Stimulated activated CD8-positive, alpha-beta memory T cell treated with anti-CD3 and anti-CD28 coated beads, Interleukin-7, amount 100 ng/mL, for 48 hours (primary cell): ENCODE results near the gene WDR37.
"Not testable (repeated sequence)": the region's sequence is repeated elsewhere in the genome, so short reads cannot be mapped to it uniquely, and the experiment has no call there.

ENCODE experiments used
- DNase-seq, 2 donors: peaks; one replicate each; pipeline ENCODE4 v3.0.0-alpha.2; 2020; ENCODE audit warnings: low read depth in 1 of 2; ENCODE audit errors: extremely low read depth in 1 of 2

Gene WDR37

DNA sequence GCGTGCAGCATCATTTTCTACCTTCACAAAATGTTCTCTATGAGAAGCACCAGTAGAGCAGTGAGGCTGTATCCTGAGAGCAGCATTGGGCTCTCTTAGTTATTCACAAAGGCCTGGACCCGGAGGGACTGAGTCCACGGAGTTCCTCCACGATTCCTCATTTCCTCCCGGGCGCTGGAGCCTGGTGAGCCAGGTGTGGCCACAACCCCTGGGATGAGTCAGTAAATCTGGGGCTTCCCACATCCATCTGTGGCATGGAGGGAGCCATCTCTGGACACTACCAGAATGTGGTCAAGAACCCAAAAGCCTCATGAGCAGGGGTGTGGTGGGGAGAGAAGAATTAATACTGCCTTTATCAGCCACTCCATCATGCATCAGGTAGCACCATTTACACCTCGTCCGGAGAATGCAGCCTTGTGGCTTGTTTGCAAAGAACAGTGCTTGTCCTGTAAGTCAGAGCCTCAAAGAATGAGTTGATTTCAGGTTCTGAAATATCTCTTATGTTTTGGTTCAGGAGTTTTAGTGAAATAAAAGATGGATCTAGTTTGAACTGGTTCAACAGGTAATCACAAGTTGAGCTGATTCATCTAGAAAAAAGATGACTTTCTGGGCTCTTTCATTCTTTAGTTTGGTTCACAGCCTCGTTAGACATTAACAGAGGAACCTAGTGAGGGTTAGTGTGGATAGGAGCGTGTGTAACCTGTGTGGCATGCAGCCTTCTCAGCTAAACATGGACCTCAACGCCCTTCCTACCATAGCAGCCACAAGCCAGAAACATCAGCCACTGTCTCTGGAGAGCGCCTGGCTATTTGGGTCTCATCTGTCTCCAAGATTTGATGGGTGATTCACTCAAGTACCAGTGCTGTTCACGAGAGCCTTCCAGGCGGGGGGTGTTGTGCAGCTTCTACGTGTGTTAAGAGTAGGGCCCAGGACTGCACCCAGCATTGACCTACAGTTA is 95.2 kb downstream of the WDR37 start:
- no peak for DNase-seq

DNA sequence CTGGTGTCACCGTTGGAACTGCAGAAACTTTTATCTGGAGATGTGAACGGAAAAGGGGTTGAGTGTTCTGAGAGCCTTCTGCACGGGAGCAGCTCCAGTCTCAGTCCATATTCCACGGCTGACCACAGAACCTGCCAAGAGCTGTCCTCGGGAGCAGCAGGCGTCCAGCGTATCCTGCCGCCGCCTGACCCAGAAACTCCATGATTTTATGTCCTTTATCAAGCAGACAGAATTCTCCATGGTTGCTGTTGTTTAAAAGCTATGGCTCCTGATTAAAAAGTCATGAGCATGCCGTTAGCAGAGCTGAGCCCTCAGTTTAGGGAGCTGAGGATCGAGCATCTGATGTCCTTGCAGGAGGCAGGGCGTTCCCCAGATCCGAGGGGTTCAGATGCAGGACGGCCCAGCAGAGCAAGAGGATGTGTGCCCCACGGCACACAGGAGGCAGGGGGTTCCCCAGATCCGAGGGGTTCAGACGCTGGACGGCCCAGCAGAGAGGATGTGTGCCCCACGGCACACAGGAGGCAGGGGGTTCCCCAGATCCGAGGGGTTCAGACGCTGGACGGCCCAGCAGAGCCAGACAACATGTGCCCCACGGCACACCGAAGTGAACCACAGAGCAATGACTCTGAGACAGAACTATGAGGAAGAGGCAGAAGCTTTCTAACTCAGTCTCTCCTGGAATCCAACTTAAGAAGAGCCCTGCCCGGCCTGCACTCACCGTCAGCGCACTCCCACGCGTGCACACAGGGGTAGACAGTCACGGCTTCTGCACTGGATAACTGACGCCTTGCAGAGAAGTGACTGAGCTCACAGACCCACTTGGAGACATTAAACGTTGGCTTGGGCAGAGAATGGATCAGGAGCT is 96.4 kb downstream of the WDR37 start:
- no peak for DNase-seq

DNA sequence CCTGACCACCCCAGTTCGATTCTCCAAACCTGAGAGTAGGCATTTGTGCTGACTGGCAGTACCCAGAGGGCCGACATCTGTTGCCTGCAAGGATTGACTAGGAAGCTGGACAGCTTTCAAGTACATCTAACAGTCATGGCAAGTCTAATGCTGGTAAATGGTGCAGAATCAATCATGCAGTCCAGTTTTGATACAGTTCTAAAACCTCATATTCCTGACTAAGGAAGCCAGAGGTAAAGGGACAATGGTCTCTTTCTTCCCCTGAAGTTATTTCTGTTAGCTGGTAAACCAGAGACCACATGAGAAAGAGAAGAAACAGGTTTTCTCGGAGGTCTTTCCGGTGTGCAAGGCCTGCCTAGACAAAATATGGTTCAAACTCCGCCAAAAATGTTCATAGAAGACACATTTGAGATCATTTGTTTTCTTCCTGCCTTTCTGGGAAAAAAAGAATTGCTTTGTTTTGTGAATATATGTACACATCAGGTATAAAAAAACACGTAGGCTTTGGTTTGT is 97.1 kb downstream of the WDR37 start:
- no peak for DNase-seq

DNA sequence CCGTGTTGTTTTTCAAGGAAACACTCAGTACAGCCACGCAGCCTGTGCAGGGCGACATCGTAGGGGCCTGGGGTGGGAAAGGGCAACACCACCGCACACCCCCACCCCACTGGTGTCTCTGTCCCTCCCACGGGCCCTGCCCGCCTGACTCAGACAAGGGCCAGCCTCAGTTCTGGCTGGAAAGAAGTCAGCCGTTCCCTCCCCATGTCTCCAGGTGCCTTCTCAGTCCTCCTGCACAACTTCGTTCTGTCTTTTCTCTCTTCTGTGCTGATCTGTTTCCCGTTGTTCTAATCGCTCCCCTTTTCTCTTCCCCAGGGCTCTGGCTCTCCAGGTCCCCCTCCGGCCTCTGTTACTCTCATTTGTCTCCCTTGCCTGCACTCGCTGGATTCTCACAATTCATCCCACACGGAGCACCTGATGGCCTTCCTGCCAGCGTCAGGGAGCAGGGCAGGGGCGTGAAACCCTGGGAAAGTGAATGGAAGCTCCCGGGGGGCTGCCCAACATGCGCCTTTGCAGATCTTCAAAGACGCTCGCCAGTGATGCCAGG is 97.7 kb downstream of the WDR37 start:
- no peak for DNase-seq

DNA sequence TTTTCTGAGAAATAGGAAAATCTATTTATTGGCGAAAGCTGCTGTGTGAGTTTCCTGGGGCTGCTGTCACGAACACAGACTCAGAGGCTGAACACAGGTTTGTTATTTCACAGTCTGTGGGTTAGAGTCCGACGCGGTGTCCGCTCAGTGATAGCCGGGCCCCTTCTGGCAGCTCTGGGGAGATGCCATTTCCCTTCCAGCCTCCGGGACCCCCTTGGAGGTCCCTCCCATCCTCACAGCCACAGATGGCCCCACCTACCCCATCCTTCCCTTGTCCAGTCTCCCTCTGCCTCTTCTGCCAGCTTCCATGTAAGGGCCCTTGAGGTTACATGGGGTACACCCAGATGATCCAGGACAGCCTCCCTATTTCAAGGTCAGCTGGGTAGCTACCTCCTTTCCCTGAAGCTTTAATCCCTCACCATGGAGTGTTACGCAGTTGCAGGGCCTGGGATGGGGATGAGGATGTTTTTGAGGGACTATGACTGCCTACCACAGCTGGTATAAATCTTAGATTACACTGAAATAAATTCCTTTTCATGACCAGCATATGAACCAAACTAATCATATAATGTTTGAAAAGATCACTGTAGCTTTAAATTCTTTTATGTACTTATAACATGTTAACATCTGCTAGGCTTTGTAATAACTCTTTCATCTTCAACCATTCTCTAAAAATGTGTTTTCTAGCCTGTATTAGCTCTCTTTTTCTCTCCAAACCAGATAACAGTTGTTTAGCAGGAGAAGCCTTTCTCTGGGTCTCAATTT is 98.5 kb downstream of the WDR37 start:
- no peak for DNase-seq

DNA sequence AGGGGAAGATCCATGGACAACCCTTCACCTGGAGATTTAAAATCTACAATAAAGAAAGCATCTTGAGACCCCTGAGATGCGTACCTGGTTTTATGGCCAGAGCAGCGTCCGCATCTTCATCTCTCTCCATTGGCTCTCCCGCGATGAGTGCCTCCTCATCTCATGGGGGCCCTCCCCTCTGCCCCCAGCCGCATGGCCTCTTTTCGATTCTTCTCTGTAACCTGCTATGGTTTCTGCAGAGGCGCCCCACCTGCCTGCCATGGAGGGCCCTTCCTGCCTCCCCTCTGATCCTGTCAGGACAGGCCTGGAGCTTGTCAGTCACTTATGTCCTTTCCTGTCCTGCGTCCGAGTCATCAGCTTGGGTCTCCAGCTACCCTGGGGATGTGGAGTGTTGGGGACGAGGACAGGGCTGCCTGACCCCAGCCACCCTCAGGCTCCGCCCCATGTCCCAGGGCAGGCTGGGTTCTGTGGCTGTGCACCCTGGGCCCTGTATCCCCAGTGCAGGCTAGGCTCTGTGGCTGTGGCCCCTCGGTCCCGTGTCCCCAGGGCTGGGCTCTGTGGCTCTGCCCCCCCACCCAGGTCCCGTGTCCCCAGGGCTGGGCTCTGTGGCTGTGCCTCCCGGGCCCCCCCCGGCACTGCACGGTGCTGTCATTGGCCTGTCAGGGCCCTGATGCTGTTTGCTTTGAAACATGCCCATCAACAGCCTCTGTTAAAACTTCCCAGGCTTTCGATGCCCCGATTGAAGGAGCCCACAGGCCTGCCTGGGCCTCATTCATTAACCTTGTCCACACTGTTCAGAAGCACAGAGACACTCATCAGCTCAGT is 99.8 kb downstream of the WDR37 start:
- DNase-seq: no peak

DNA sequence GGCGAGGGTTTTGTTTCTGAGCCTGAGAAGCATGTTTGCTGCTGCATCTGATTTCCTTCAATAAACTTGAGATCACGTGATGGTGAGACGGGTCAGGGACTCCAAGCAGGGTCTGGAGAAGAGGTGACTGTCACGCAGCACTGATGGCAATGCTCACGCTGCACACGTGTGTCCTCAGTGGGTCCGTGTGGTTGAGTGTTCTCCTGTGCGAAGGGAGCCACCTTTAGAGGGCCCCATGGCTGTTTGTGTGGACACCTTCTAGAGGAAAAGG is 100.4 kb downstream of the WDR37 start:
- no peak for DNase-seq

DNA sequence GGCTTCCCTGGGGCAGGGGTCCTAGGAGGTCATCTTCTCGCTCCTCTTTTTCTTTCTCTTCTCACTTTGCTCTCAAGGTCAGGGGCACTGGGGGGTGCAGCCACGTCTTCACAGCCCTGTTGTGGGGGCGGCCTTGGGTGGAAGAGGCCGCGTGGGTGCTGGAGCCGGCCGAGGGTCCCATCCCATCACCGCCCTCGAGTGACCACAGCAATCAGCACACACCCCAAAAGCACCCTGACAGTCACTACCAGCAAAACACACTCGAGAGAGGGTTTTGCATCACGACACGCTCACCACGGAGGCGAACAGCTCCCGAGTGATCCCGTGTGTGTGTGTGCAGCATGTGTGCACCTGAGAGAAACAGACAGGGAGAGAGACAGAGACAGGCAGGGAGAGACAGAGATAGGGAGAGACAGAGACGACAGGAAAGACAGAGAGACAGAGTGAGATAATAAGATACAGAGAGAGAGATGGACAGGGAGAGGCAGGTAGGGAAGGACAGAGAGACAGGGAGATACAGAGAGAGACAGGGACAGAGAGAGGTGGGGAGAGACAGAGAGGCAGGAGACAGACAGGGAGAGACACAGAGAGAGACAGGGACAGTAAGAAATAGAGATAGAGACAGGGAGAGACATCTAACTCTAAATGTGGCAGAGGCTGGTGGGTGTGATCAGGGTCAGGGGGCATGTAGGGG is 100.9 kb downstream of the WDR37 start:
- no peak for DNase-seq

DNA sequence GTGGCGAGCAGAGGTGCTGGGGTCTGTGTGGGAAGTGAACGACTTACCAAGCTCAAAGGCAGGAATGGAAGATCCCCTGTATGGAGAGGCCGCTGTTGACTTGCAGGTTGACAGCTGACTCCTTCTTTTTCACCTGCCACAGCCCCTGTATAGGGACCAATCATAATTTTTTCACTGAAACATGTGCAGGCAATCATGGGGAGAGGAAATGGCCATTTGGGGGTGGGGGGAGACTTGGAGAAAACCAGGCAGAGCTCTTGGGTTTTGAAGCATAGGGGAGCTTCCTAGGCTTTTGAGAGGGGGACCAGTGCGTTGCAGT is 101.4 kb downstream of the WDR37 start:
- no peak for DNase-seq

DNA sequence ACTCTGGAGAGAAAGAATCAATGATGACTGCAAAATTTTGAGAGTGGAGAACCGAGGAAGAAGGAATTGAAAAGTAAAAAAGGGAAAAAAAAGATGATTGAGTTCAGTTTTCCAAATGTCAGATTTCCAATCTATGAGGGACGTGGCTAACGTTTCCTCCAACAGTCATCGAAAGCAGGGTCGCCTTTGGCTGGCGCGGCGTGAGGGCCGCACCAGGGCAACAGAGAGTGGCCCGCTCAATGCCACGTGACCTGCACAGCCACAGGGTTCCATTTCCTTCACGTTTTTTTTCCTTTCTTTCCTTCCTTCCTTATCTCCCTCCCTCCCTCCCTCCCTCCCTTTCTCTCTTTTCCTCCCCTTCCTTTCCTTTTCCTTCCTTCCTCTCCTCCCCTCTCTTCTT is 101.9 kb downstream of the WDR37 start:
- no peak for DNase-seq

DNA sequence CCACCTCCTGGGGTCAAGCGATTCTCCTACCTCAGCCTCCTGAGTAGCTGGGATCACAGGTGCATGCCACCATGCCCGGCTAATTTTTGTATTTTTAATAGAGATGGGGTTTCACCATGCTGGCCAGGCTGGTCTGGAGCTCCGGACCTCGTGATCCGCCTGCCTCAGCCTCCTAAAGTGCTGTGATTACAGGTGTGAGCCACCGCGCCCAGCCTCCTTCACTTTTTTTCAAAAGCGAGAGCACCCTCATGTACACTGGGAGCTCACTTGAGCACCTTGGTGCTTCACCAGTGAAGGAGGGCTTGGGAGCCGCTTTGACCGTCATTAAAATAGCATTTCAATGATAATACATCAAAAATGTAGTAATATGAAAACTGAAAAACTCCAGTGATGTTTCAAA is 102.4 kb downstream of the WDR37 start:
- not testable (repeated sequence) for DNase-seq

DNA sequence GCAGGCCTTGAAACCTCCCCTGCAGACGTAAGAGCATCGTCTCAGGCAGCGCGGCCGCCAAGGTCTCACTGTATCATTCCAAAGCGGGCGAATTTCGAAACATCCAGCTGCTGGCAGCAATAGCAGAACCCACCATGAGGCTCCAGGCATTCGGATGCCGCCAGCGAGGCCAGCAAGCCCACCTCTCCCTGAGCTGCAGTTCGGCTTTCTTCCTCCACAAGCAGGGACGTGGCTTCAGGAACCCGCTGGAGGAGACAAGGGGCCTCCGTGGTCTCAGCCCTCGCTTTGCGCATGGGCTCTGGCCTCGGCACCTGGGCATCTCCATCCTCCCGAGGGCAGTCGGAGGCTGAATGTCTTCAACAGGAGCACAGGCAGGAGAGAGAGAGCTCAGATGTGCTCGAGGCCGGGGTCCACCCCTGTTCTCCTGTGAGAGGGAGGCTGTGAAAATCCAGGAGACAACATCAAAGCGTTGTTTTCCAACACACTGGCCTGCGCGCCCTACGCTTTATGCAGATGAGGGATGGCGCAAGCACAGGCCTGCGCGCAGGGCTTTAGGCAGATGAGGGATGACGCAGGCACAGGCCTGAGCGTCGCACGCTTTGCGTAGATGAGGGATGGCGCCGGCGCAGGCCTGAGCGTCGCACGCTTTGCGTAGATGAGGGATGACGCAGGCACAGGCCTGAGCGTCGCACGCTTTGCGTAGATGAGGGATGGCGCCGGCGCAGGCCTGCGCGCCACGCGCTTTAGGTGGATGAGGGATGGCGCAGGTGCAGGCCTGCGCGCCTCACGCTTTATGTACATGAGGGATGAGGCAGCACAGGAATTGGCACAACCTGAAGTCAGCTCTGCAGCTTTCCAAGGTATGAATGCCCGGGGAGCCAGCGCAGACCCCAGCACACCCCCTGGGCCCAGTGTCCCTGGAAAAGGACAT is 103.2 kb downstream of the WDR37 start:
- no peak for DNase-seq

DNA sequence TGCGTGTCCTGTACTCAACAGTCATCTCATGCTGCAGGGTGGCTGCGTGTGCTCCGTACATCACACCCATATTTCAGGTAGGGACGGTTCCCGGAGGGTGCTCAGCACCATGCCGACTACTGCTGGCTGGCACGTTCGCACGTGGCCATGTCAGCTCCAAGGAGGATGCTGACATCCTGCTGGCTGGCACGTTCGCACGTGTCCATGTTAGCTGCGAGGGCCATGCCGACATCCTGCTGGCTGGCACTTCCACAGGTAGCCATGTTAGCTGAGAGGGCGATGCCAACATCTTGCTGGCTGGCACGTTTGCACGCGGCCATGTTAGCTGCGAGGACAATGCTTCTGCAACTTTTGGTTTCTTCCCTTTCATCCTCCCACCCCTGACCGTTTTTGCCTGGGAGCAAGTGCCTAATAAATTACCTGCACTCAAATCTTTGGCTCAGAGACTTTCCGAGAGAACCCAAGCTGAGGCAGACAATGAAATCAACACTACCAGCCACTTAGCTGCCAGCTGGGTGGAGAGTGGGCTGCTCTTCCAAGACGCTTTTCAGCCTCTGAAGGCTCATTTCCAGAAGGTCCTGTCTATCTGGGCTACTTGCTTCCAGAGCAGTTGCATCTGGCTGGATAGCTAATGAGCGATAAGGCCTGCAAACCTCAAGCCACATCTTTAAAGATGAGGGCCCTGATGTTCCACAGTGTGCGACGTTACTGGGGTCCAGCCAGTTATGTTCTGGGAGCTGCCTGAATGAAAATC is 104.6 kb downstream of the WDR37 start:
- DNase-seq: no peak

DNA sequence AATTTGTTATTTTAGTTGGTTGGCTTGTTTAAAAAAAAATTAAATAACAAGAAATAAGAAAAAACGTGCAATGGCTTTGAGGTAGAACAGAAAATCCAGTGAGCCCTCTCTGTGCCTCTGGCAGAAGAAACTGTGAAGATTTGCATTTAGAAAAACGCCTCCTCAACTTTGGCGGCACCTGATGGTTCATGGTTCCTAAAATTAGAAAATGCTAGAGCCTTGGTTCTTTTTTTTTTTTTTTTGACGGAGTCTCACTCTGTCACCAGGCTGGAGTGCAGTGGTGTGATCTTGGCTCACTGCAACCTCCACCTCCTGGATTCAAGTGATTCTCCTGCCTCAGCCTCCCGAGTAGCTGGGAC is 105.1 kb downstream of the WDR37 start:
- not testable (repeated sequence) for DNase-seq

DNA sequence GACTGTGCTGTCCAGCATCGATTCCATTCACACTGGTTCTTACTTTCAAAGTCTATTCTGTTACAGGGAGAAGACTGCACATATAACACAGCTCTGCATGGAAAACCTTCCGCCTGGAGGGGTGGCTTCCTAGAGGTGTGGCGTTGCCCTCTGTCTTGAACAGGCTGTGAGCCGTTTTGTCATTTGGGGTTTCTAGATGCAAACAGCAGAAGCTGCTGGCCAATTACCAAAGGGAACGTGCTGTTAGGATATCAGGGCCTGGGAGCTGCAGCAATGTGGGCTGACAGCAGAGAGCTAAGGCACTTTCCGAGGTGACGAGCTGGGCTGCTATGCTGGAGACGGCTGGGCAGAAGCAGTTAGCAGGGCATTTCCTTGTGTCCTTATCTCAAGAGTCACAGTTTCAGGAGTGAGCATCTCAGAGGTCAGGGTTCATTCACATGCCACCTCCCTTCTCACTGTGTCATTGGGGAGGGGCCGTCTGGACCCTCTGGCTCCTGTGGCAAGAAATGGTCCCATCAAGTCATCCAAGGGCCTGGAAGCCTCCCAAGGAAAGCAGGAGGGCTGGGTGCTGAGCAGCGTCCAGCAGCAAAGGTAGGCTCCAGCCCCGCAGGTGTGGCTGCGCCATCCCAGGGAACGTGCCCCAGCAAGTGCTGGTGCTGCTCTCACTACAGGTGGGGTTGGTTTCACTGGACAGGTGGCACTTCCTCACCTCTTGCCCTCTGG is 106.5 kb downstream of the WDR37 start:
- no peak for DNase-seq

DNA sequence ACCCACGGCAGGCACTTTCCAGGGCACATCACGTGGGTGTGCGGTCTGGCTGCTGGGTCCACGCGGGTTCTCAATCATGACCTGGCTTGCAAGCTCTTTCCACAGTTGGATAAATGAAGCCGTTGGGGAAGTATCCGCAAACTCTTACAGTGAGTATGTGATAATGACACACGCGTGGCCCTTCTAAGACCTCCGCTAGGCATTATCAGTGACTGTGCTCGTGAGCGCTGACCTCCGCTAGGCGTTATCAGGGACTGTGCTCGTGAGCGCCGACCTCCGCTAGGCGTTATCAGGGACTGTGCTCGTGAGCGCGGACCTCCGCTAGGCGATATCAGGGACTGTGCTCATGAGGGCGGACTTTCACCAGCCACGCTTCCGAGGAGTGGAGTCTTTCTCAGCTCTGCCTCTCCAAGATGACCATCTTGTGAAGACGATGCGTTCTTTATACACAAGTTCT is 107.0 kb downstream of the WDR37 start:
- DNase-seq: no peak

DNA sequence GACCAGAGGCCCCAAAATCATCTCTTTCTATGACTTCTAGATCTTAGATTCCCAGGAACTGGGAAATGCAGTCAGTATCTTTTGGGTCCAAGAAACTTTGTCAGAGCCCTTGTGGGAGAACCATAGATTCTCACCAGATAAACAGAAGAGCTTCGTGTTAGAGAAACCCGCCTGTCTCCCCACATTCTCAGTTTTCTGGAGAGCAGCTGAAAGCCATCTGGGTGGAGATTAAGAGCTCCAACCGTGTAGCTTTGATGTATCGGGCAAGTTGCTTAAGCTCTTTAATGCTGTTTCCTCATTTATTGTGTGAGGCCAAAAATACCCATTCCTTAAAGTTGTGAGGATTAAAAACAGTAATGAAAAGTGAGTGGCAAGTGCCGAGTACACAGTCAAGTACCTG is 107.6 kb downstream of the WDR37 start:
- no peak for DNase-seq
